Right lobe of liver (tissue), 4 donors: ENCODE results near the gene NEU1.

Experiments used
- POLR2A ChIP-seq: fragments of 450-650 bp; IDR thresholded peaks from one replicate; pipeline ENCODE4 v1.6.1; 2017; ENCODE audit warnings: antibody characterized with exemption, mild to moderate bottlenecking
- TF ChIP-seq, protein P1 (sequence below), 4 donors: fragments of 200-600 bp in 3 of 4; fragments of 450-650 bp in 1 of 4; IDR thresholded peaks; one replicate each; pipeline versions ENCODE4 v1.5.1 to v1.8.0; 2016 to 2022; ENCODE audit warnings: antibody characterized with exemption in 4 of 4, mild to moderate bottlenecking in 2 of 4
- donor health status: DM: no; HTN: no; CAD: no.
- donor health status: DM: no; HTN: no; CAD: no.
- donor health status: DM: no; HTN: yes; CAD: no.

DNA sequence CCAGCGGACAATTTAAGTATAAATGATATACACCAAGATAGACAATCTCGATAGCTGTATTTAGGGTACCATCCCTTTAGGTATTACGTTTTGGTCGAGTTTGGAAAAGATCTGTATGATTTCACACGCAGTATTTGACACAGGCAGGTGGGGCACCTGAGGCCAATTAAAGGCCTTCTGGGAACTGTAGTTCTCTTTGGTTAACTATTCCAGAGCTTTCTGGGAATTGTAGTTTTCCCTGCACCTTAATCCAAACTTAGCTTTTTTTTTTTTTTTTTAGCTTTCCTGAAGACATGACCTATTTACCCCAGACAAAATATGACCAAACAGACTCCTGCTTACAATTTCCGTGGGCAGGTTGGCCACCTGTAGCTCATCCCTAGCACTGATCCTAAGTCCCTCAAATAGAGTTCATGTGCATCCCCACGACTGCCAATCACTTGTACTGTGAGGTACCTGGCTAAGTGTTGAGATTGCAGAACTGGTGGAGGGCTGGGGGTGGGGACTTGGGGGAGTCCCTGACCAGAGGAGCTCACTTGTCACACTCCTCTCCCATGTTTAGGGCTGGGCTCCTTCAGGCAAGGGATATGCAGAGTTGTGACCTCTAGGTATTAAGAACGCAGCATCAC lies 35.9 kb upstream of the NEU1 start:
- TF ChIP-seq POLR2A = no peak
- TF ChIP-seq, protein P1, sequence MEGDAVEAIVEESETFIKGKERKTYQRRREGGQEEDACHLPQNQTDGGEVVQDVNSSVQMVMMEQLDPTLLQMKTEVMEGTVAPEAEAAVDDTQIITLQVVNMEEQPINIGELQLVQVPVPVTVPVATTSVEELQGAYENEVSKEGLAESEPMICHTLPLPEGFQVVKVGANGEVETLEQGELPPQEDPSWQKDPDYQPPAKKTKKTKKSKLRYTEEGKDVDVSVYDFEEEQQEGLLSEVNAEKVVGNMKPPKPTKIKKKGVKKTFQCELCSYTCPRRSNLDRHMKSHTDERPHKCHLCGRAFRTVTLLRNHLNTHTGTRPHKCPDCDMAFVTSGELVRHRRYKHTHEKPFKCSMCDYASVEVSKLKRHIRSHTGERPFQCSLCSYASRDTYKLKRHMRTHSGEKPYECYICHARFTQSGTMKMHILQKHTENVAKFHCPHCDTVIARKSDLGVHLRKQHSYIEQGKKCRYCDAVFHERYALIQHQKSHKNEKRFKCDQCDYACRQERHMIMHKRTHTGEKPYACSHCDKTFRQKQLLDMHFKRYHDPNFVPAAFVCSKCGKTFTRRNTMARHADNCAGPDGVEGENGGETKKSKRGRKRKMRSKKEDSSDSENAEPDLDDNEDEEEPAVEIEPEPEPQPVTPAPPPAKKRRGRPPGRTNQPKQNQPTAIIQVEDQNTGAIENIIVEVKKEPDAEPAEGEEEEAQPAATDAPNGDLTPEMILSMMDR (IDR thresholded peaks at IDR 0.05) = no peak
